Lower lobe of right lung (tissue), 2 donors: ENCODE data around the gene SEZ6. TPM values are rescaled to one million over a fixed set of nuclear protein-coding genes. Genes with fewer than 3 reads are reported as not detected.

ENCODE experiments used
- ATAC-seq, 2 donors: fragments of 200-7000 bp; cut with Tn5 transposase; one replicate each; pipeline ENCODE4 v1.9.1; 2020 to 2022; ENCODE audit warnings: mild to moderate bottlenecking in 2 of 2, moderate library complexity in 2 of 2
- DNase-seq: peaks from one replicate; pipeline ENCODE4 v3.0.0-alpha.2; 2020
- H3K27ac ChIP-seq: fragments of 200-600 bp; one replicate; pipeline ENCODE4 v1.8.0; 2022
- H3K27me3 ChIP-seq: fragments of 200-600 bp; one replicate; pipeline ENCODE4 v1.8.0; 2022; ENCODE audit warnings: low read depth
- H3K36me3 ChIP-seq: fragments of 200-600 bp; one replicate; pipeline ENCODE4 v1.8.0; 2022; ENCODE audit warnings: mild to moderate bottlenecking
- H3K4me1 ChIP-seq: fragments of 200-600 bp; one replicate; pipeline ENCODE4 v1.8.0; 2022
- H3K4me3 ChIP-seq: fragments of 200-600 bp; one replicate; pipeline ENCODE4 v1.8.0; 2022; ENCODE audit warnings: mild to moderate bottlenecking
- H3K9me3 ChIP-seq: fragments of 200-600 bp; one replicate; pipeline ENCODE4 v1.8.0; 2022
- intact Hi-C: fragments of 100-400 bp; cut with DNase I; formaldehyde crosslinking; loops from one replicate; pipeline ENCODE4 v1.11.0; 2022
- total RNA-seq: library from RNA; stranded (reverse); fragmentation: NEBNext Ultra II Directional; extraction: Animal tissue kit (Norgen Biotek cat#: 25700); gene quantifications from one replicate; pipeline ENCODE4 v1.2.1, GENCODE V29; 2021
- TF ChIP-seq, protein P1 (sequence below): fragments of 200-600 bp; IDR thresholded peaks from one replicate; pipeline ENCODE4 v1.8.0; 2022; ENCODE audit warnings: antibody characterized with exemption, mild to moderate bottlenecking
- donor health status: DM: no; HTN: yes; CAD: no; lungs with severe emphysema.

SEZ6 gene
- total RNA-seq, 1 donor from 2014 or later = not detected

DNA sequence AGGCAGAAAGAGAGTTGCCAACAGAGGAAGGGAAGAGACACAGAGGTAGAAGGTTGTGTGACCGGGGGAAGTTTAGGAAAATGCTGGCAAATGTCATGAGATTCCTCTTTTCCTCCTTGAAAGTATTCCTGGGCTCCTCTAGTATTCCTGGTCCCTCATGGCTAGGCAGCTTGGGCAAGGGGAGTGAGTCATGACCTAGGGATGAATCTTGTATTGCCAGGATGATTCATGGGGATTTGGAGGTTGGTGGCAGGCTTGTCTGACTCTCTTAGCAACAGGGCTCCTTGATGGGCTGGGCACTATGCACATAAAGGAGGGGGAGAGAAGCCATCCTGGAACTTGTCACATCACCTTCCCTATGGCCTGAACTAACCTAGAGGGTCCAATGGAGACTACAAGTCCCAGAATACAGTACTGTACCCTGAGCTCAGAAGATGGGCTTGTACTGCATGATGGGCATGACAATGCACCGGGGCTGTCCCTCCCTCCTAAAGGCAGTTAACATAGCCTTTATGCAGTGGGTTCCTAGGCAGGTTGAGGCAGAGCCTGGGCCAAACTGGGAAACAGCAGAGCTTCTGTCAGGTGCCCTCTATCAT lies 2.1 kb upstream of the SEZ6 start:
- Histone ChIP-seq H3K9me3 (no peaks in the 10 kb centered on the region), H3K27me3 (peaks cover 63% of the 10 kb centered on the region), H3K27ac (no peak overlapping the region), H3K4me1 (no peaks in the 10 kb centered on the region), H3K36me3 (no peaks in the 10 kb centered on the region), H3K4me3 (no peak overlapping the region)
- TF ChIP-seq, protein P1, sequence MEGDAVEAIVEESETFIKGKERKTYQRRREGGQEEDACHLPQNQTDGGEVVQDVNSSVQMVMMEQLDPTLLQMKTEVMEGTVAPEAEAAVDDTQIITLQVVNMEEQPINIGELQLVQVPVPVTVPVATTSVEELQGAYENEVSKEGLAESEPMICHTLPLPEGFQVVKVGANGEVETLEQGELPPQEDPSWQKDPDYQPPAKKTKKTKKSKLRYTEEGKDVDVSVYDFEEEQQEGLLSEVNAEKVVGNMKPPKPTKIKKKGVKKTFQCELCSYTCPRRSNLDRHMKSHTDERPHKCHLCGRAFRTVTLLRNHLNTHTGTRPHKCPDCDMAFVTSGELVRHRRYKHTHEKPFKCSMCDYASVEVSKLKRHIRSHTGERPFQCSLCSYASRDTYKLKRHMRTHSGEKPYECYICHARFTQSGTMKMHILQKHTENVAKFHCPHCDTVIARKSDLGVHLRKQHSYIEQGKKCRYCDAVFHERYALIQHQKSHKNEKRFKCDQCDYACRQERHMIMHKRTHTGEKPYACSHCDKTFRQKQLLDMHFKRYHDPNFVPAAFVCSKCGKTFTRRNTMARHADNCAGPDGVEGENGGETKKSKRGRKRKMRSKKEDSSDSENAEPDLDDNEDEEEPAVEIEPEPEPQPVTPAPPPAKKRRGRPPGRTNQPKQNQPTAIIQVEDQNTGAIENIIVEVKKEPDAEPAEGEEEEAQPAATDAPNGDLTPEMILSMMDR = no peak
- intact Hi-C loops = no loop called here
- no peak for ATAC-seq
- DNase-seq = no peak

DNA sequence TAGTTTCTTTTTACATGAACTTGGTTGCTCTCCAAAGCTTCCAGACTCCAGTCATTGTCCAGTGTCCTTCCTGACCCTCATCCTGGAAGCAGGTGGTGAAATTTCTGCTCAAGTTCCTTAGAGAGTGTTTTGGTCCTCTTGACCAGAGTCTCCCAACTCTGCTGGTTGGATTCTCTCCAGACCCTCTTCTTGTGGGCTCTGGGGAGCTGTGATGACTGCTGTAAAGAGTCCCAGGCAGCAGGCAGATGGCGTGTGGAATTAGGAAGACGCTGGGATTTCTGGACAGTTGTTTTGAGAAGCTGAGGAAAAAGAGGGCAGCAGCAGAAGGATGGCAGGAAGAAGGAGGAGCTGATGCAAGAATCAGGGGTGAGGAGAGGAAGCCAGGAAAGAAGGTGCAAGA lies 1.6 kb upstream of the SEZ6 start:
- Histone ChIP-seq H3K4me1 (no peaks in the 10 kb centered on the region), H3K9me3 (no peaks in the 10 kb centered on the region), H3K36me3 (no peaks in the 10 kb centered on the region), H3K27me3 (peaks cover 63% of the 10 kb centered on the region), H3K27ac (no peak overlapping the region), H3K4me3 (no peak overlapping the region)
- no peak for DNase-seq
- intact Hi-C loops = no loop called here
- no peak for ATAC-seq
- TF ChIP-seq, protein P1 = no peak

DNA sequence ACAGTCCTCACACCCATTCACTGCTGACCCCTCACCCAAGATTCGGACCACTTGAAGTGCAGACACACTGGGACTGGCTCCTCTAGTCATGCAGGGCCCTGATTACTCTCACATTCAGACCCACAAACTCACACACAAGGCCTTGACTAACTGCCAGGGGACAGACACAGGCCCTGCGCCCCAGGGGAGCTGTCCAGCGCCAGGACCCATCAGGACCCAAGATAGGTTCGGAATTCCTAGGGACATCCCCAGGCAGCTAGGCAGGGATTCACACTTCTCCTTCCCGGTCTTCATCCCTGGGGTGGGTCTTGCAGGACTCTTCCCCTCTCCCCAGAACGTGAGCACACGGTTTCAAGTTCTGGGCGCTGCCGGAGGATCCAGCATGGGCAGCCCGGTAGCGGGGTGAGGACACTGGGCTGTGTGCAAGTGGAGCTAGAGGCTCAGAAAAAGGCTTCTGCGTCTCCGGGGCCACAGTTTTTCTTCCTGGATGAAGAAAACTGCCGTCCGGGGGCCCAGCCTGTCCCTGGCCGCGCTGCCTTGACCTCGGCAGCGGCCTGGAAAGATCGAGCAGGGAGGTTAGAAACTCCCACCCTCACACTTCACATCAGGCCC lies 1.6 kb downstream of the SEZ6 start:
- no peak overlapping the region for H3K27ac ChIP-seq

DNA sequence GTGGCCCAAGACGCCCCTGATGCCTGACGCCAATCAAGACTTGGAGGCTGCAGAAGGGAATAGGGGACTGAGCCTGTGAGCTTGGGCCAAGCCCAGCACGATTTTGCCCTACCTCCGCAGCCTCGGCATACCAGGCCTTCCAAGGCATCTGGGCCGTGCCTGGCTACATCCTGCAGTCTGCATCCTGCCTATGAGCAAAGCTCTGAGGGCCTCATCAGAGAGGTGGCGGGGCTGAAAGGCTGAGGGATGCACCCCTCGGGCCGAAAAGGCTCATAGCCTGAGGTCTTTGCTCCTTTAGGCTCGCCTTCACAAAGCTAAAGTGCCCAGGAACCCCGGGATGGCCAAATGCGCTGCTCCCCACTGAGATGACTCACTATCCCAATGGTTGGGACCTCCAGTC lies 2.5 kb downstream of the SEZ6 start:
- intact Hi-C loops = no loop called here
- no peak overlapping the region for H3K27ac ChIP-seq
- TF ChIP-seq, protein P1 = no peak
- DNase-seq (no peak), ATAC-seq (no peak)
- H3K9me3 ChIP-seq = no peaks in the 10 kb centered on the region
- H3K27me3 ChIP-seq = peaks cover 50% of the 10 kb centered on the region
- H3K36me3 ChIP-seq = no peaks in the 10 kb centered on the region
- H3K4me3 ChIP-seq = no peak overlapping the region
- H3K4me1 ChIP-seq = no peaks in the 10 kb centered on the region

More for the DNA sequence above, 1.6 kb downstream of the SEZ6 start:
- TF ChIP-seq, protein P1 = no peak
- Histone ChIP-seq H3K36me3 (no peaks in the 10 kb centered on the region), H3K9me3 (no peaks in the 10 kb centered on the region), H3K27me3 (peaks cover 59% of the 10 kb centered on the region), H3K4me3 (no peak overlapping the region), H3K4me1 (no peaks in the 10 kb centered on the region)
- intact Hi-C loops = no loop called here
- ATAC-seq = no peak
- no peak for DNase-seq

DNA sequence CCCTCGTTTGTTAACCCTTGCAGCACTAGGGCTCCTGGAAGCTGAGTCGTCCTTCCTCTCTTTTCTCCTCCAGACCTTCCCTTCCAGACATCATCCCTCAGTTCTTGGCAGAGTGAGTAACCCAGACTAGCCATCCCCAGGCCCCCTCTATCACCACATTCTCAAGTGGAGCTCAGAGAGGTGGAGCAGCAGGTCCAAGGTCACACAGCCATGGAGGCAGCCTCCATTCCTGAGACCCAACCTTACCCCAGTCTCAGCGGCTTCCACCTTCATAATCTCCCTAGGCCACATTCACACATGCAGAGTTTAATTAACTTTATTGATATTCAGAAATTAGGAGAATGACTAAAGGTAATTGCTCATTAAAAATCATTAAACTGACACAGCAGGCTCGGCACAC lies 3.0 kb downstream of the SEZ6 start:
- H3K4me1 ChIP-seq = no peaks in the 10 kb centered on the region
- no peaks in the 10 kb centered on the region for H3K36me3 ChIP-seq
- intact Hi-C loops = no loop called here
- no peaks in the 10 kb centered on the region for H3K9me3 ChIP-seq
- ATAC-seq (no peak), DNase-seq (no peak)
- no peak overlapping the region for H3K4me3 ChIP-seq
- peaks cover 45% of the 10 kb centered on the region for H3K27me3 ChIP-seq
- H3K27ac ChIP-seq = no peak overlapping the region
- TF ChIP-seq, protein P1 = no peak
